GM19463 (cell line): ENCODE data around the gene FCHO1.
"Not testable (repeated sequence)": the region's sequence is repeated elsewhere in the genome, so short reads cannot be mapped to it uniquely, and the experiment has no call there.

Experiments
- ATAC-seq: cut with Tn5 transposase; IDR thresholded peaks from one replicate; pipeline ENCODE4 v1.9.1; 2021; ENCODE audit warnings: mild to moderate bottlenecking, moderate library complexity; ENCODE audit not compliant: unreplicated experiment

The FCHO1 gene

DNA sequence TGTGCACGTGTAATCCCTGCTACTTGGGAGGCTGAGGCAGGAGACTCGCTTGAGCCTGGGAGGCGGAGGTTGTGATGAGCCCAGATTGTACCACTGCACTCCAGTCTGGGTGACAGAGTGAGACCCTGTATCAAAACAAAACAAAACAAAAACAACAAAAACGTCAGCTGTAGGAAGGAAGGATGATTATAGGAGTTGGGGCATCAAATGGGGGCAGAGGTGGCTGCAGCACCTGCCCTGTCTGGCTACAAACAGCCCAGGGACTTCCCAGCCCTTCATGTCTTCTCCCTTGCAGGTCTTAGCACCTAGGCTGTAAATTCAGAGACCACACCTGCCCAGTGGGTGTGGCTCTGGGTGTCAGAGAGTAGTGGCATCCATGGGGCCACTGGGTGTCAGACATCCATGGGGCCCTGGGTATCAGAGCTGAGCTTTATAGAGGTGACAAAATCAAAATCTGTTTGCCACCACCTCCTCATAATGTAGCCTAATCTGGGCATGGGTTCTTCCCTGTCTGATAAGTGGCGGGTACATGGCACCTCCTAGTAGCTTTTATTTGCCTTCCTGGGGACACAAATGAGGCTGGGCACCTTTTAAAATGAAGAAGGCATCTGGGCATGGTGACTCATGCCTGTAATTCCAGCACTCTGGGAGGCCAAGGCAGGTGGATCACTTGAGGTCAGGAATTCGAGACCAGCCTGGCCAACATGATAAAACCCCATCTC, 38.9 kb downstream of the FCHO1 start:
- ATAC-seq, result no peak

DNA sequence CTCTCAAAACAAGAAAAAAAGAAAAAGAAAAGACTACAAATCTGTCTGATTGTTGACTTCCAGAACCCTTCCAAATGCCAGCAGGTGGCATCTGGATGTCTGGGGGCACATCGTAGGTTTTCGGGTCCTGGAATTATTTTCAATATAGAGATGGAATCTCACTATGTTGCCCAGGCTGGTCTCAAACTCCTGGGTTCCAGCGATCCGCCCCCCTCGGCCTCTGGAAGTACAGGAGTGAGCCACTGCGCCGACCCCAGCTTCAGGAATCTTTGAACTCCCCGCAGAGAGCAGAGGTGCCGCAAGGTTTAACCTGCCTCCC, 43.1 kb downstream of the FCHO1 start:
- ATAC-seq, result no peak

DNA sequence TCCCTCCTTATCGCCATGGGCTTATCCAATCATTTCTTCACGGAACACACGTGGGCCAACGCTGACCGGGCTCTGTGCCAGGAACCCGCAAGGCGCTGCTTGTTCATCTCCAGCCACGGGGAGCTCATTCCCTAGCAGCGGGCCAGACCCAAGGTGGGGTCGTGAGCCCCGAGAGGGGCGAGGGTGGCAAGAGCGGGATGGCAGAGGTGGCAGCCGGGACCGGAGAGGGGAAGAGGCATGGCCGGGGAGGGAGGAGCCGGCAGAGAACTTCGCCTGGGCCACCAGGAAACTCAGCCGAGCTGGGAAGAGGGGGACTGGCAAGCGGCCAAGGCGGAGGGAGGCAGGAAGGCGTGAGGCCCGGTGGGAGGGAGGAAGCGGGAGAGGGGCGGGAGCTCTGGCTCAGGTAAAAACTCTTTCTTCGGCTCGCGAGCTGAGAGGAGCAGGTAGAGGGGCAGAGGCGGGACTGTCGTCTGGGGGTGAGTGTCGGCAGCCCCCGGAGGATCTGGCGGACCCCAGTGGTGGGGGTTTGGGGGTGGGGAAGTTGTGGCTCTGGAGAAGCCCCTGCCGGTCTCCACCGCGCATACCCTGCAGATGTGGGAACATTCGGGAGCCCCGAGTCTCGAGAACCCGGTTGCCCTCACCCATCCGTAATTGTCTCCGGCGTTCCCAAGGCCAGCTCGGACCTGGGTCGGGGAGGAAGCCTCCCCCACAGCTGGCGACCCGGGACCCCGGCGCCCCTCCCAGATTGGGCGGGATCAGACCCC, 43.6 kb downstream of the FCHO1 start, which contains the start of gene B3GNT3:
B3GNT3 (plus strand) TSS at position 408 of the 764 bp plus-strand sequence. CDS start 12,670 bp downstream, outside the sequence.
- ATAC-seq, result no peak

DNA sequence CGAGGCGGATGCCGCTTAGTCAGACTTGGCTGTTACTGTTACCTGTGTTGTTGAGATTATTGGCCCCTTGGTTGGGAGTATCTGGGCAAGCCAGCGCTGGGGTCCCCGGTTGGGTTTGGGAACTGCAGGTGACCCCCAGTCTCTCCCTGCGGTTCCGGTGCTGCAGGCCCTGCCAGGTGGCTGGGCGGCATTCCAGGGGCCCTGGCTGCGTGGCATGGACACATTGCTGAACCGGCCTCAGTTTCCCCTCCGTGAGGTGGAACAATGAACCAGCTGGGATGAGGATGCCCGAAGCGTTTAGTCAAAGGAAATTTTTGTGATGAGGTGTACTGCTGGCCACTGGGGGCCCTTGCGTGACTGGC, 44.2 kb downstream of the FCHO1 start:
- ATAC-seq, result no peak

DNA sequence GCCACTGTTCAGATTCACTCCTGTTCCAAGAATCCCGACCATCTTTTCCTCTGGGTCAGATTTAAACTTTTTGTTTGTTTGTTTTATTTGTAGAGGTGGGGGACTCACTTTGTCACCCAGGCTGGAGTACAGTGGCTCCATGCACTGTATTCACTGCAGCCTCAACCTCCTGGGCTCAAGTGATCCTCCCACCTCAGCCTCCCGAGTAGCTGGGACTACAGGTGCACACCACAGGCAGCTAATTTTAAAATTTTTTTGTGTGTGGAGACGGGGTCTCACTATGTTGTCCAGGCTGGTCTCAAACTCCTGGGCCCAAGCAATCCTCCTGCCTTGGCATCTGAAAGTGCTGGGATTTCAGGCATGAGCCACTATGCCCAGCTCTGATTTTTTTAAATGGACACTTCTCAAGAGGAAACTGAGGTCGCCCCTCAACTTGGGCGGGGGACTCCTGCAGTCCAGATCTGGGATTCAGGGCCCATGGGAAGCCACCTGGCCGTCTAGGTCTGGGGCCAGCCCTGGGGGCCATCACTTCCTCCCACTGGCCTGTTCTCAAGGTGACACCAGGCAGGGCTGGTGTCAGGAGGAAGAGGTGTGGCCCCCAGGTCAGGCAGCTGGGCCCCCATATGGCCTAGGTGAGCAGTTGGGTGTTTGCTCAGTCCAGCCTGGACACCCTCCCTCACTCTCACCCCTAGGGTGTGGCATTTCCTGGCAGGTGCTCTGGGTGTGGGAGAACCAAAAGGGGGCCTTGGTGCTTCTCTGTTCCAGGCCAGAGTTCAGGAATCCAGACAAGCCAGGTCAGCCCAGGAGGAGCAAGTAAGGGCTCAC, 44.9 kb downstream of the FCHO1 start:
- no peak for ATAC-seq

DNA sequence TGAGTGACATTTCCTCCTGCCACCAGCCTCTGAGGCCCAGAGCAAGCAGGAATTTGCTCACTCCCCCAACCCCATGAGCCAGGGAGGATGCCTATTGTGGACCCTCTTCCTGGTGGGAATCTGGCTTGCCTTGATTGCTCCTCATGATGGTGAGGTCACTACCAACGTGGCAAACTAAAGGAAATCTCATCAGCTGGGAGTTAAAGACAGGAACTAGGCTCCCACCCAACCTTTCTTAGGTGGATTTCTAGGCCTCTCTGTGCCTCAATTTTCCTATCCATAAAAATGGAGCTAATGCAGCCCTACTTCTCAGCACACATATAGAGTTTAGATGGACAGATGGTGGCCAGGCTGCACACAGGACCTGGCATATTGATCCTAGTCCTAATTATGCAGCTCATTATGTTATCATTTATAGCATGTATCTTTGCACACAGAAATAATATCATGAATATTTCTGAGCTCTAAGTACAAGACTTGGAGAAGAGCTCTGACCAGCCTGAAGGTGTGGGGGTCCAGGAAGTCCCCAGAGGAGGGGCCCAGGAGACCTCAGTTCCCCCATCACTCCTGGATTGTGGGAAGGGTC, 45.7 kb downstream of the FCHO1 start:
- ATAC-seq, result no peak

DNA sequence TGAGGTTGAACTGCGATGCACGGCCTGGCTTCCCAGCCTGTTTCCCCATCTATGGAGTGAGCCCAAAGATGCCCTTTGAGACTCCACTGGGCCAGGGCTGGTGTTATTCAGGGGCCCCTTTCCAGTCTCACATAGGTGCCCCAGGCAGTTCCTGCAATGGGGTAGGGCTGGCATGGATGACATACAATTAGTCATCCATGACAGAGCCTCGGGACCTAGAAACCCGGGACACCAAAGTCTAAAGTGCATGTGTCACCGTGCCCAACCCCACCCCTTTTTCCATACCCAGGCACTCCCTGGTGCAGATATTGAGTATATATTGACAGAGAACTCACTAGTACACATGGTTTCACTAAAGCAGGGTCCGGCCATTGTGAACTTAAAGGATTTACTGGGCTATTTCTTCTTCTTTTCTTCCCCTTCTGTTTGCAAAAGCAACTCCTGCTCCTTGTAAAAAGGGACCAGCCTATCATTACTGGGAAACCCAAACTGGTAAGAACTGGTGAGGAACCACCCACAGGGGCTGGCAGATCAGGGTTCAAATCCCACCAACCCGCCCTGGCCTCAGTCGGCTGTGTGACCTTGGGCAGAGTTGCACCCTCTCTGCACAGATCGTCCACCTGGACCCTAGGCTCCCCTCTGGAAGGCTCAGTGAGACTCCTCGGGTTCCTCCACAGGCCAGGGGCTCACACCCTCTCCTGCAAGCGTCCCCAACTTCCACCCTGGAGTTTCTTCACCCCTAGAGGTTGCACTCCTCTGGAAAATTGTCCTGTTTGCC, 46.3 kb downstream of the FCHO1 start:
- no peak for ATAC-seq

DNA sequence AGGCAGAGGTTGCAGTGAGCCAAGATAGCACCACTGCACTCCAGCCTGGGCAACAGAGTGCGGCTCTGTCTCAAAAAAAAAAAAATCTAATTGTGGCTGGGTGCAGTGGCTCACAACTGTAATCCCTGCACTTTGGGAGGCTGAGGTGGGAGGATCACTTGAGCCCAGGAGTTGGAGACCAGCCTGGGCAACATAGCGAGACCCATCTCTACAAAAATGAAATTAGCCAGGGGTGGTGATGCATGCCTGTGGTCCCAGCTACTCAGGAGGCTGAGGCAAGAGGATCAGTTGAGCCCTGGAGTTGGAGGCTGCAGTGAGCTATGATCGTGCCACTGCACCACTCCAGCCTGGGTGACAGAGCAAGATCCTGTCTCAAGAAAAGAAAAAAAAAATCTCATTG, 47.3 kb downstream of the FCHO1 start:
- ATAC-seq, result not testable (repeated sequence)

DNA sequence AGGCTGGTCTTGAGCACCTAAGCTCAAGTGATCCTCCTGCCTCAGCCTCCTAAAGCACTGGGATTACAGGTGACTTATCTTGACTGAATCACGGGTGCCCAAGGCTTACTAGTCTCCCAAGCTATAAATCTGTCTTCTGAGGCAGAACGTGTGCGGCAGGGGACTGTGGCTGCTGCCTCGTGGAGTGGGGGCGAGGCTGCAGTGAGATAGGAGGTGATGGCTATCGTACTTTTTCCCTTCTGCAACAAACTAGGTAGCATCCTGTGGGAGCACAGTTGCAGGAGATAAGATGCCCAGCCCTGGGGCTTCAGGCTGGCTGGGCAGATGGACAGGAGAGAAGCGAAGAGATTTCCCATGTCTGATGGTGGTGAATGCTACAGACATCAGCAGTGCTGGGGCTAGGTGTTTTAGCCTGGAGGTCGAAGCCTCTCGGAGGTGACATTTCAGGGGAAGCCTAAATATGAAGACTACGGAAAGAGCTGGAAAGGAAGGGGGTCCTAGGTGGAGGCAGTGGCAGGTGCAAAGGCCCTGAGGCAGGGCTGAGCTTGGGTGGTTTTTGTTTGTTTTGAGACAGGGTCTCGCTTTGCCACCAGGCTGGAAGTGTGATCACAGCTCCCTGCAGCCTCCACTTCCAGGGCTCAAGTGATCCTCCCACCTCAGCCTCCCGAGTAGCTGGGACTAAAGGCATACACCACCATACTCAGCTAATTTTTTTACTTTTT, 51.0 kb downstream of the FCHO1 start:
- ATAC-seq, result no peak

DNA sequence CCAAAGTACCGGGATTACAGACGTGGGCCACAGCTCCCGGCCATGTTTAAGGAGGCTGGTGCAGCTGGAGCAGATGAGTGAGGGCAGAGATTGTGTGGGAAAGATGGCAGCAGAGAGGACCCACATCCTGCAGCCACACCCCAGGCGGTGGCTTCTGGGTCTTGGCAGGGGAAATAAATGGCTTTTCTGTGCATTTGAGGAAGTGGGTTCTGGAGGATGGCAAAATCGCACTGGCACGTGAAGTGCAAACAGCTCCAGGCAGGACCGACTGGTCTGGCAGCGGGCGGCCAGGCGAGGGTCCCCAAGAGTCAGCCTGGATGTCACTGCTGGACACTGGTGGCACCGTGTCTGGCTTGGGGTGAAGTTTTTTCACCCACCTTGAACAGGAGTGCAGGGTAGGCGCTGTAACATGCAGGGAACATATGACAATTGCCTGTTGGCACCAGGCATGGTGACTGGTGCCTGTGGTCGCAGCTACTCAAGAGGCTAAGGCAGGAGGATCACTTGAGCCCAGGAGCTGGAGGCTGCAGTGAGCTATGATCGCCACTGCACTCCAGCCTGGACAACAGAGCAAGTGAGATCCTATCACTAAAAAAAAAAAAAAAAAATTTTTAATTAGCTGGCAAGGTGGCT, 52.1 kb downstream of the FCHO1 start:
- no peak for ATAC-seq

DNA sequence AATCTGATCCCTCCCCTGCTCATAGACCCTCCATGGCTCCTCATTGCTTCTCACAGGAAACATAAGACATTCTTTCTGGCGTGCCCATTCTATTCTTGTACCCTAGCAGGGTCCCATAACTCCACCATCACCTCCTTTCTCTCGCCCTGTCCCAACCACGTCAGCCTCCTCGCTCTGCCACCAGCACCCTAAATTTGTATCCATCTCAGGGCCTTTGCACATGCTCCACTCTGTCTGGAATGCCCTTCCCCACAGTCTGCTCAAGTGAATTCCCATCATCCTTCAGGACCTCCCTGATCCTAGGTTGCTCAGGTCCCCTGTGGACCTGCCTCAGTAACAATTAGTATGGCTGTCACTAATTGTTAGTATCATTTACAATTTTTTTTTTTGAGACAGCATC, 54.1 kb downstream of the FCHO1 start:
- ATAC-seq, result no peak

DNA sequence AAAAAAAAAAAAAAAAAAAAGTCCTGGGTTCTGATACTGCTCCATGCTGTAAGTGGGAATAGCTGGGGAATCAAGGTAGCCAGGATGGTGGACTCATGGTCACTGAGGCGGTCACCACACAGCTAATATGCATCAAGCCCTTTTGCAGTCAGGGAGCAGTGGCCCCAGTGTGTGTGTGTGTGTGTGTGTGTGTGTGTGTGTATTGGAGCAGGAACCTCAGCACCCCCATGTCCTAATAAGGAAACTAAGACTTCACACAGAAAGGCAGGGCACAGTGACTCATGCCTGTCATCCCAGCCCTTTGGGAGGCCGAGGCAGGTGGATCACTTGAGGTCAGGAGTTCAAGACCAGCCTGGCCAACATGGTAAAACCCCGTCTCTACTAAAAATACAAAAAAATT, 55.7 kb downstream of the FCHO1 start:
- ATAC-seq, result no peak

DNA sequence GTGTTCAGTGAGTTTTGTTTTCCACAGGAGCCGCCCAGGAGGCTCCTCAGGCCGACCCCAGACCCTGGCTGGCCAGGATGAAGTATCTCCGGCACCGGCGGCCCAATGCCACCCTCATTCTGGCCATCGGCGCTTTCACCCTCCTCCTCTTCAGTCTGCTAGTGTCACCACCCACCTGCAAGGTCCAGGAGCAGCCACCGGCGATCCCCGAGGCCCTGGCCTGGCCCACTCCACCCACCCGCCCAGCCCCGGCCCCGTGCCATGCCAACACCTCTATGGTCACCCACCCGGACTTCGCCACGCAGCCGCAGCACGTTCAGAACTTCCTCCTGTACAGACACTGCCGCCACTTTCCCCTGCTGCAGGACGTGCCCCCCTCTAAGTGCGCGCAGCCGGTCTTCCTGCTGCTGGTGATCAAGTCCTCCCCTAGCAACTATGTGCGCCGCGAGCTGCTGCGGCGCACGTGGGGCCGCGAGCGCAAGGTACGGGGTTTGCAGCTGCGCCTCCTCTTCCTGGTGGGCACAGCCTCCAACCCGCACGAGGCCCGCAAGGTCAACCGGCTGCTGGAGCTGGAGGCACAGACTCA, 56.5 kb downstream of the FCHO1 start:
- ATAC-seq, result no peak

DNA sequence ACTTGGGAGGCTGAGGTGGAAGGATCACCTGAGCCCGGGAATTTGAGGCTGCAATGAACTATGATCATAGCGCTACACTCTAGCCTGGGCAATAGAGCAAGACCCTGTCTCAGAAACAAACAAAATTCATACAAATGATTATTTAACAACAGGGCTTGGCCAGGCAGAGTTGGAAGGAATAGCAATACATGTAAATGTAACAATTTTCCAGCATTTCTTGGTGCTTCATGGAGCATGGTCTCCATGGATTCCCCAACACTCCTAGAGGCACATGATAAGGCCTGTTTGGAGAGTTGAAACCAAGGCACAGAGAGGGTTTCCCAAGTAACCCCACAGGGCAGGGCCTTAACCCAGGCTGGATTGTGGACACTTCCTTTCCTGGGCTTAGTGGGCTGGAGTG, 59.8 kb downstream of the FCHO1 start:
- ATAC-seq, result no peak

DNA sequence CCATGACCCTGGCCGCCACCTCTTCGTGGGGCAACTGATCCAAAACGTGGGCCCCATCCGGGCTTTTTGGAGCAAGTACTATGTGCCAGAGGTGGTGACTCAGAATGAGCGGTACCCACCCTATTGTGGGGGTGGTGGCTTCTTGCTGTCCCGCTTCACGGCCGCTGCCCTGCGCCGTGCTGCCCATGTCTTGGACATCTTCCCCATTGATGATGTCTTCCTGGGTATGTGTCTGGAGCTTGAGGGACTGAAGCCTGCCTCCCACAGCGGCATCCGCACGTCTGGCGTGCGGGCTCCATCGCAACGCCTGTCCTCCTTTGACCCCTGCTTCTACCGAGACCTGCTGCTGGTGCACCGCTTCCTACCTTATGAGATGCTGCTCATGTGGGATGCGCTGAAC, 60.4 kb downstream of the FCHO1 start:
- ATAC-seq, result no peak

DNA sequence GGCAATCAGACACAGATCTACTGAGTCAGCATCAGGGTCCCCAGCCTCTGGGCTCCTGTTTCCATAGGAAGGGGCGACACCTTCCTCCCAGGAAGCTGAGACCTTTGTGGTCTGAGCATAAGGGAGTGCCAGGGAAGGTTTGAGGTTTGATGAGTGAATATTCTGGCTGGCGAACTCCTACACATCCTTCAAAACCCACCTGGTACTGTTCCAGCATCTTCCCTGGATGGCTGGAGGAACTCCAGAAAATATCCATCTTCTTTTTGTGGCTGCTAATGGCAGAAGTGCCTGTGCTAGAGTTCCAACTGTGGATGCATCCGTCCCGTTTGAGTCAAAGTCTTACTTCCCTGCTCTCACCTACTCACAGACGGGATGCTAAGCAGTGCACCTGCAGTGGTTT, 60.8 kb downstream of the FCHO1 start:
- no peak for ATAC-seq

DNA sequence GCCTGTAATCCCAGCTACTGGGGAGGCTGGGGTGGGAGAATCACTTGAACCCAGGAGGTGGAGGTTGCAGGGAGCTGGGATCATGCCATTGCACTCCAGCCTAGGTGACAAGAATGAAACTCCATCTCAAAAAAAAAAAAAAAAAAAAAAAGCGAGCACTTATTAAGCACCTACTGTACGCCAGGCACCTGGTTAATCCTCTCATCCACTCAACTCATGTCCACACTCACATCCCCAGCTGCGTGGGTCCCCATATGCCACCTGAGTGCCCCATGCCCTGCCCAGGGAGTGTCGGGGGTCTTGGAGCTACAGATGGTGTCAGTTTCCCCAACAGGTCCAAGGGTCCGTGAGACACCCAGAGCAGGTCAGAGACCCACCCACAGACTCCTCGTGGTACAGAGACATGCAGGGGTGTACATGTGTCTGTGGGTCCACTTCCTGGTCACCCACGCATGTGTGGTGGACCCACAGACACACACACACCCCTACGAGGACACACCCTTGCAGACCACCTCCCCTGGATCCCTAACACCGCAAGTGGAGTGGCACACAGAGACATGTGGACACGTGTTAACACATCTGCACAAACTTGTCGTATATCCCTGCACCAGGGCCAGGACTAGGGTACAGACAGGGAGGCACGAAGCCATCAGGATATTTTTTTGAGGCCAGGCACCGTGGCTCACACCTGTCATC, 66.5 kb downstream of the FCHO1 start:
- ATAC-seq, result no peak

DNA sequence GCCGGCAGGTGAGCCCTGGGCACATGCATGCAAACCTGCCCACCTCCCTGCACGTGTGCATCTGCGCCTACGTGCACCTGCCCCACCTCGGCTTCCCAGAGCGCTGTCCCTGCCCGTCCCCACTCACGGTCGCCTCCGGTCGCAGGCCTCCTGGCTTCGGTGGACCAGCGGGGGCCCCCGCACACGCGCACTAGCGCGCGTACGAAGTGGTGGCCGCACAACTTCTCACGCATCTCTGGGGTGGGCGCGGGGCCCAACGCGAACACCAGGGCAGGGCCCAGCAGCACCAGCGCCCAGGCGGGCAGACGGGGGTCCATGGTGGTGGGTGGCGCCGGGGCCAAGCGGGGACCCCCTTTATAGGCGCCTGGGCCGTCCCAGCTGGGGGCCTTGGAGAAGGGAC, 69.9 kb downstream of the FCHO1 start, which contains the start of gene INSL3:
INSL3 (minus strand) TSS at position 330 of the 400 bp plus-strand sequence; CDS start at position 317, 13 bp downstream.
- ATAC-seq, result no peak
